Neural cell (in vitro differentiated cells): ENCODE data around the gene GPR78.

ENCODE experiments used
- EP300 ChIP-seq: fragments of 450-650 bp; conservative IDR thresholded peaks from 2 replicates; pipeline ENCODE4 v1.6.1; 2014; ENCODE audit warnings: antibody characterized with exemption, mild to moderate bottlenecking, moderate library complexity; ENCODE audit not compliant: poor library complexity, severe bottlenecking
- EZH2 ChIP-seq: fragments of 200-600, 300-800 bp; shearing (Covaris generic), sonication (generic); IDR thresholded peaks from 2 replicates; pipeline ENCODE4 v1.6.1; 2014; ENCODE audit warnings: antibody characterized with exemption, low read length, borderline replicate concordance, mild to moderate bottlenecking; ENCODE audit not compliant: insufficient read depth, poor library complexity, severe bottlenecking
- POLR2AphosphoS5 ChIP-seq: IDR thresholded peaks from 2 replicates; pipeline ENCODE4 v1.6.1; 2012
- RAD21 ChIP-seq: fragments of 450-650 bp; conservative IDR thresholded peaks from 2 replicates; pipeline ENCODE4 v1.6.1; 2014; ENCODE audit warnings: antibody characterized with exemption, mild to moderate bottlenecking, moderate library complexity
- TAF1 ChIP-seq: IDR thresholded peaks from 2 replicates; pipeline ENCODE4 v1.6.1; 2012; ENCODE audit warnings: low read depth
- TF ChIP-seq, protein P1 (sequence below): fragments of 450-650 bp; IDR thresholded peaks from 2 replicates; pipeline ENCODE4 v1.5.1; 2014; ENCODE audit warnings: antibody characterized with exemption, mild to moderate bottlenecking, moderate library complexity; ENCODE audit not compliant: poor library complexity, severe bottlenecking
- TF ChIP-seq, protein P2 (sequence below): IDR thresholded peaks from 2 replicates; pipeline ENCODE4 v1.6.1; 2012; ENCODE audit warnings: borderline replicate concordance

DNA sequence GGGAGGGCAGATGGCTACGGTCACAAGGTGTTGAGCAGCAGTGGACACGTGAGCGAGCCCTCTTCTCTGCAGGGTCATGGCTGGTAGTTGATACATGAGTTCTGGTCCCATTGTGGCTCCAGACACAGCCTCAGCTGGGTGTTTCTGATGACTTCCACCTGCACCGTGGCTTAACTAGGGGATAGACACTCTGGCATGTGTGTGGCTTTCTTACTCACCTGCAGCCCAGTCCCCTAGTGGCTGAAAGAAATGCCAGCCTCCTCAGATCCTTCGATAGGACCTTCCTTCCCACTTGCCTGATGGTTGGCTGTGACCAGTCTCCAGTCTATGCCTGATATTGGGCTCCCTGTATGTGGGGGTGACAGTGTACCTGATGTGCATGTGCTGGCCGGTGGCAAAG is 5.0 kb downstream of the GPR78 start:
- TF ChIP-seq, protein P1, sequence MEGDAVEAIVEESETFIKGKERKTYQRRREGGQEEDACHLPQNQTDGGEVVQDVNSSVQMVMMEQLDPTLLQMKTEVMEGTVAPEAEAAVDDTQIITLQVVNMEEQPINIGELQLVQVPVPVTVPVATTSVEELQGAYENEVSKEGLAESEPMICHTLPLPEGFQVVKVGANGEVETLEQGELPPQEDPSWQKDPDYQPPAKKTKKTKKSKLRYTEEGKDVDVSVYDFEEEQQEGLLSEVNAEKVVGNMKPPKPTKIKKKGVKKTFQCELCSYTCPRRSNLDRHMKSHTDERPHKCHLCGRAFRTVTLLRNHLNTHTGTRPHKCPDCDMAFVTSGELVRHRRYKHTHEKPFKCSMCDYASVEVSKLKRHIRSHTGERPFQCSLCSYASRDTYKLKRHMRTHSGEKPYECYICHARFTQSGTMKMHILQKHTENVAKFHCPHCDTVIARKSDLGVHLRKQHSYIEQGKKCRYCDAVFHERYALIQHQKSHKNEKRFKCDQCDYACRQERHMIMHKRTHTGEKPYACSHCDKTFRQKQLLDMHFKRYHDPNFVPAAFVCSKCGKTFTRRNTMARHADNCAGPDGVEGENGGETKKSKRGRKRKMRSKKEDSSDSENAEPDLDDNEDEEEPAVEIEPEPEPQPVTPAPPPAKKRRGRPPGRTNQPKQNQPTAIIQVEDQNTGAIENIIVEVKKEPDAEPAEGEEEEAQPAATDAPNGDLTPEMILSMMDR, result no peak
- TF ChIP-seq TAF1 (no peak), RAD21 (no peak), EP300 (no peak), POLR2AphosphoS5 (no peak), EZH2 (no peak)
- TF ChIP-seq, protein P2, sequence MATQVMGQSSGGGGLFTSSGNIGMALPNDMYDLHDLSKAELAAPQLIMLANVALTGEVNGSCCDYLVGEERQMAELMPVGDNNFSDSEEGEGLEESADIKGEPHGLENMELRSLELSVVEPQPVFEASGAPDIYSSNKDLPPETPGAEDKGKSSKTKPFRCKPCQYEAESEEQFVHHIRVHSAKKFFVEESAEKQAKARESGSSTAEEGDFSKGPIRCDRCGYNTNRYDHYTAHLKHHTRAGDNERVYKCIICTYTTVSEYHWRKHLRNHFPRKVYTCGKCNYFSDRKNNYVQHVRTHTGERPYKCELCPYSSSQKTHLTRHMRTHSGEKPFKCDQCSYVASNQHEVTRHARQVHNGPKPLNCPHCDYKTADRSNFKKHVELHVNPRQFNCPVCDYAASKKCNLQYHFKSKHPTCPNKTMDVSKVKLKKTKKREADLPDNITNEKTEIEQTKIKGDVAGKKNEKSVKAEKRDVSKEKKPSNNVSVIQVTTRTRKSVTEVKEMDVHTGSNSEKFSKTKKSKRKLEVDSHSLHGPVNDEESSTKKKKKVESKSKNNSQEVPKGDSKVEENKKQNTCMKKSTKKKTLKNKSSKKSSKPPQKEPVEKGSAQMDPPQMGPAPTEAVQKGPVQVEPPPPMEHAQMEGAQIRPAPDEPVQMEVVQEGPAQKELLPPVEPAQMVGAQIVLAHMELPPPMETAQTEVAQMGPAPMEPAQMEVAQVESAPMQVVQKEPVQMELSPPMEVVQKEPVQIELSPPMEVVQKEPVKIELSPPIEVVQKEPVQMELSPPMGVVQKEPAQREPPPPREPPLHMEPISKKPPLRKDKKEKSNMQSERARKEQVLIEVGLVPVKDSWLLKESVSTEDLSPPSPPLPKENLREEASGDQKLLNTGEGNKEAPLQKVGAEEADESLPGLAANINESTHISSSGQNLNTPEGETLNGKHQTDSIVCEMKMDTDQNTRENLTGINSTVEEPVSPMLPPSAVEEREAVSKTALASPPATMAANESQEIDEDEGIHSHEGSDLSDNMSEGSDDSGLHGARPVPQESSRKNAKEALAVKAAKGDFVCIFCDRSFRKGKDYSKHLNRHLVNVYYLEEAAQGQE, result no peak
